Keratinocyte (primary cell): ENCODE results near the gene TPK1. TPM values are rescaled to one million over a fixed set of nuclear protein-coding genes. Genes with fewer than 3 reads are reported as not detected.

Source experiments
- DNase-seq: peaks from one replicate; pipeline ENCODE4 v3.0.0-alpha.2; 2011; ENCODE audit warnings: low read depth, missing footprints, low spot score
- FAIRE-seq: peaks from 2 replicates; lab custom pipeline; 2011; peaks lifted over from hg19 to GRCh38; lab: Jason Lieb, UNC
- H2AFZ ChIP-seq: 2 replicates; pipeline ENCODE4 v1.6.0; 2012; ENCODE audit warnings: low read length, control low read depth, inconsistent platforms; ENCODE audit not compliant: control insufficient read depth
- H3K27ac ChIP-seq: 2 replicates; pipeline ENCODE4 v1.5.1; 2011; ENCODE audit warnings: low read length; ENCODE audit not compliant: control insufficient read depth, insufficient read depth
- H3K27me3 ChIP-seq: 3 replicates; pipeline ENCODE4 v1.6.0; 2011; ENCODE audit warnings: low read length; ENCODE audit not compliant: control insufficient read depth, insufficient read depth; ENCODE audit errors: extremely low read depth
- H3K36me3 ChIP-seq, 2 experiments: 2 replicates in 1 of 2; 3 replicates in 1 of 2; pipeline ENCODE4 v1.5.1; 2011; ENCODE audit warnings: low read length in 2 of 2, mild to moderate bottlenecking in 1 of 2; ENCODE audit not compliant: control insufficient read depth in 2 of 2, insufficient read depth in 2 of 2; ENCODE audit errors: extremely low read depth in 1 of 2
- H3K4me1 ChIP-seq: 3 replicates; pipeline ENCODE4 v1.5.1; 2011; ENCODE audit warnings: low read length; ENCODE audit not compliant: control insufficient read depth, insufficient read depth; ENCODE audit errors: extremely low read depth
- H3K4me2 ChIP-seq: 3 replicates; pipeline ENCODE4 v1.6.0; 2011; ENCODE audit warnings: low read depth, low read length; ENCODE audit not compliant: control insufficient read depth, insufficient read depth; ENCODE audit errors: extremely low read depth
- H3K4me3 ChIP-seq, 3 experiments: fragments of 200-600 bp in 1 of 3; sonication (generic) in 1 of 3; 2 replicates in 2 of 3; 3 replicates in 1 of 3; pipeline ENCODE4 v1.5.1; 2011 to 2016; ENCODE audit warnings: low read length in 3 of 3, mild to moderate bottlenecking in 3 of 3, control low read depth in 2 of 3, inconsistent platforms in 1 of 3, low read depth in 1 of 3, mixed read lengths in 1 of 3, mixed run types in 1 of 3, moderate library complexity in 1 of 3; ENCODE audit not compliant: control insufficient read depth in 2 of 3, insufficient read depth in 2 of 3; ENCODE audit errors: extremely low read depth in 1 of 3
- H3K79me2 ChIP-seq: 2 replicates; pipeline ENCODE4 v1.6.0; 2012; ENCODE audit warnings: low read length; ENCODE audit not compliant: control insufficient read depth, insufficient read depth
- H3K9ac ChIP-seq: 3 replicates; pipeline ENCODE4 v1.6.0; 2011; ENCODE audit warnings: low read length; ENCODE audit not compliant: control insufficient read depth, insufficient read depth; ENCODE audit errors: extremely low read depth
- H3K9me1 ChIP-seq: 3 replicates; pipeline ENCODE4 v1.6.0; 2011; ENCODE audit warnings: low read length; ENCODE audit not compliant: control insufficient read depth, insufficient read depth; ENCODE audit errors: extremely low read depth
- H3K9me3 ChIP-seq: 2 replicates; pipeline ENCODE4 v1.5.1; 2012; ENCODE audit warnings: low read depth, low read length; ENCODE audit not compliant: control insufficient read depth
- H4K20me1 ChIP-seq: 3 replicates; pipeline ENCODE4 v1.6.0; 2011; ENCODE audit warnings: low read length; ENCODE audit not compliant: control insufficient read depth, insufficient read depth; ENCODE audit errors: extremely low read depth
- EZH2 ChIP-seq: IDR thresholded peaks from one replicate; pipeline ENCODE4 v1.6.1; 2012; ENCODE audit warnings: inconsistent platforms, mild to moderate bottlenecking, low read length, moderate library complexity
- dilution Hi-C: fragments of 300-500 bp; cut with MboI; formaldehyde crosslinking; loops from one replicate; pipeline ENCODE4 v1.7.0; 2020; ENCODE audit warnings: low sequenced_read_pairs; ENCODE audit not compliant: extremely low pct_ligation_motif_present
- polyA plus RNA-seq, 5 experiments: library from polyadenylated mRNA; depleted of rRNA in 3 of 5; stranded (reverse) in 3 of 5; stranded (forward) in 1 of 5; unstranded in 1 of 5; fragments of >200 nt; gene quantifications; 1 replicate in 1 of 5; 2 replicates in 3 of 5; 3 replicates in 1 of 5; pipeline versions ENCODE4 v1.2.1 to v1.2.3, GENCODE V29; 2011 to 2012; ENCODE audit warnings: missing spikeins in 2 of 5, low read depth in 1 of 5, low replicate concordance in 1 of 5
- TF ChIP-seq, protein P1 (sequence below), 3 experiments: IDR thresholded peaks in 1 of 3; conservative IDR thresholded peaks in 1 of 3; optimal IDR thresholded peaks in 1 of 3; 2 replicates in 2 of 3; 3 replicates in 1 of 3; pipeline versions ENCODE3 to v1.5.1; 2011; ENCODE audit warnings: low read length in 3 of 3, mild to moderate bottlenecking in 3 of 3, moderate library complexity in 2 of 3, control low read depth in 1 of 3, inconsistent platforms in 1 of 3; ENCODE audit not compliant: insufficient read depth in 2 of 3; ENCODE audit errors: extremely low read depth in 1 of 3

TPK1 gene
- polyA plus RNA-seq, 1 donor (not counting 4 experiments of a cell fraction or from before 2014, with no cell fraction given) = 1.9 TPM

DNA sequence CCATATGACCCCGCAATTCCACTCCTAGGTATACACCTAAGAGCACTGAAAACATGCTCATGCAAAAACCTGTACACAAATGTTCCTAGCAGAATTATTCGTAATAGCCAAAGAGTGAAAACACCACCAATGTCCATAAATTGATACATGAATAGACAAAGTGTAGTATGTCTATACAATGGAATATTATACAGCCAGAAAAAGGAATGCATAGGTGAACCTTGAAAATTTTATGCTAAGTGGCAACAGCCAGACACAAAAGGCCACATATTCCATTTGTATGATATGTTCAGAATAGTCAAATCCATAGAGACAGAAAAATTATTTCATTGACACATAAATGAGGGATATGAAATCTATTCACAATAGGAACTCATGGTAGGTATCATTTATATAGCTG is 351.4 kb downstream of the TPK1 start:
- no peak overlapping the region for H3K4me2 ChIP-seq
- FAIRE-seq = no peak
- H3K27me3 ChIP-seq = no peaks in the 10 kb centered on the region
- no peaks in the 10 kb centered on the region for H3K79me2 ChIP-seq
- H3K9ac ChIP-seq = no peak overlapping the region
- DNase-seq = no peak
- H3K4me3 ChIP-seq = no peak overlapping the region
- no peak overlapping the region for H2AFZ ChIP-seq
- TF ChIP-seq EZH2 = no peak
- TF ChIP-seq, protein P1, sequence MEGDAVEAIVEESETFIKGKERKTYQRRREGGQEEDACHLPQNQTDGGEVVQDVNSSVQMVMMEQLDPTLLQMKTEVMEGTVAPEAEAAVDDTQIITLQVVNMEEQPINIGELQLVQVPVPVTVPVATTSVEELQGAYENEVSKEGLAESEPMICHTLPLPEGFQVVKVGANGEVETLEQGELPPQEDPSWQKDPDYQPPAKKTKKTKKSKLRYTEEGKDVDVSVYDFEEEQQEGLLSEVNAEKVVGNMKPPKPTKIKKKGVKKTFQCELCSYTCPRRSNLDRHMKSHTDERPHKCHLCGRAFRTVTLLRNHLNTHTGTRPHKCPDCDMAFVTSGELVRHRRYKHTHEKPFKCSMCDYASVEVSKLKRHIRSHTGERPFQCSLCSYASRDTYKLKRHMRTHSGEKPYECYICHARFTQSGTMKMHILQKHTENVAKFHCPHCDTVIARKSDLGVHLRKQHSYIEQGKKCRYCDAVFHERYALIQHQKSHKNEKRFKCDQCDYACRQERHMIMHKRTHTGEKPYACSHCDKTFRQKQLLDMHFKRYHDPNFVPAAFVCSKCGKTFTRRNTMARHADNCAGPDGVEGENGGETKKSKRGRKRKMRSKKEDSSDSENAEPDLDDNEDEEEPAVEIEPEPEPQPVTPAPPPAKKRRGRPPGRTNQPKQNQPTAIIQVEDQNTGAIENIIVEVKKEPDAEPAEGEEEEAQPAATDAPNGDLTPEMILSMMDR (optimal IDR thresholded peaks at IDR 0.05 in 1 of 3, IDR thresholded peaks at IDR 0.05 in 1 of 3, conservative IDR thresholded peaks at IDR 0.05 in 1 of 3; ENCODE audit: extremely low read depth in 1 of 3, insufficient read depth in 2 of 3, low read length in 3 of 3) = no peak
- no peaks in the 10 kb centered on the region for H3K9me1 ChIP-seq
- H3K4me1 ChIP-seq = no peaks in the 10 kb centered on the region
- no peaks in the 10 kb centered on the region for H3K36me3 ChIP-seq
- no peaks in the 10 kb centered on the region for H4K20me1 ChIP-seq
- dilution Hi-C loops = no loop called here
- H3K9me3 ChIP-seq = no peaks in the 10 kb centered on the region
- H3K27ac ChIP-seq = no peak overlapping the region

DNA sequence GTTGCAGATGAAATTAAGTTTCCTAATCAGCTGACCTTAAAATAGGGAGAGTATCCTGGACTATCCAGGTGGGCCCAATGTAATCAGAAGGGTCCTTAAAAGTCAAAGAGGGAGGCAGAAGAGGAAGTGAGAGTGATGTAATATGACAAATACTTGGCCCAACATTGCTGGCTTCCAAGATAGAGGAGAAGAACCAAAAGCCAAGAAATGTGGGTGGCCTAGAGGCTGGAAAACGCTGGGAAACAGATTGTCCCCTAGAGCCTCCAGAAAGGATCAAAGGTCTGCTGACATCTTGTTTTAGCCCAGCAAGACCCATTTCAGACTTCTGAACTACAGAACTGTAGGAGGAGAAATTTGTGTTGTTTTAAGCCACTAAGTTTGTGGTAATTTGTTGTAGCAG is 352.7 kb downstream of the TPK1 start:
- no peak overlapping the region for H3K4me3 ChIP-seq
- no peak for FAIRE-seq
- dilution Hi-C loops = no loop called here

More for the DNA sequence above, 352.7 kb downstream of the TPK1 start:
- no peak for DNase-seq
- Histone ChIP-seq H3K4me2 (no peak overlapping the region), H3K27me3 (no peaks in the 10 kb centered on the region), H3K9me1 (no peaks in the 10 kb centered on the region), H3K9ac (no peak overlapping the region), H3K27ac (no peak overlapping the region), H3K9me3 (no peaks in the 10 kb centered on the region), H3K36me3 (no peaks in the 10 kb centered on the region), H3K79me2 (no peaks in the 10 kb centered on the region), H4K20me1 (no peaks in the 10 kb centered on the region), H3K4me1 (no peaks in the 10 kb centered on the region), H2AFZ (no peak overlapping the region)
- TF ChIP-seq EZH2 = no peak
- TF ChIP-seq, protein P1 (optimal IDR thresholded peaks at IDR 0.05 in 1 of 3, IDR thresholded peaks at IDR 0.05 in 1 of 3, conservative IDR thresholded peaks at IDR 0.05 in 1 of 3; ENCODE audit: extremely low read depth in 1 of 3, insufficient read depth in 2 of 3, low read length in 3 of 3) = no peak
